PC-9 (cell line): ENCODE measurements around the gene CERKL. TPM values are rescaled to one million over a fixed set of nuclear protein-coding genes. Genes with fewer than 3 reads are reported as not detected.

Experiments used
- BruUV-seq: library from RNA; stranded (reverse); fragments of 400-500 nt; replicated peaks from 2 replicates; lab custom pipeline; 2021; lab: Mats Ljungman, UMichigan
- CTCF ChIA-PET: fragments of 300-600 bp; sonication (Branson Sonifier 250); formaldehyde crosslinking; loops from one replicate; lab custom pipeline; 2022; ENCODE audit warnings: antibody characterized with exemption; lab: Charles Lee
- POLR2A ChIA-PET: fragments of 300-600 bp; sonication (Branson Sonifier 250); formaldehyde crosslinking; loops from one replicate; lab custom pipeline; 2022; ENCODE audit warnings: antibody characterized with exemption; ENCODE audit not compliant: unreplicated experiment; lab: Charles Lee
- DNase-seq, 2 experiments: peaks; one replicate each; pipeline versions ENCODE4 v3.0.0 to v3.0.0-alpha.2; 2015 to 2022; ENCODE audit warnings: mixed read lengths in 1 of 2
- H2AFZ ChIP-seq: fragments of 200-600 bp; sonication (generic); 2 replicates; pipeline ENCODE4 v1.8.1; 2017; ENCODE audit warnings: antibody characterized with exemption
- H3F3A ChIP-seq: fragments of 200-600 bp; sonication (generic); 2 replicates; pipeline ENCODE4 v1.8.1; 2017; ENCODE audit warnings: antibody characterized with exemption, mild to moderate bottlenecking, low read depth; ENCODE audit not compliant: insufficient read depth
- H3K27ac ChIP-seq: fragments of 200-600 bp; sonication (generic); 2 replicates; pipeline ENCODE4 v1.6.1; 2016; ENCODE audit warnings: mixed run types
- H3K27me3 ChIP-seq: fragments of 200-600 bp; sonication (generic); 2 replicates; pipeline ENCODE4 v1.6.1; 2016; ENCODE audit warnings: low read depth, mixed run types; ENCODE audit not compliant: insufficient read depth
- H3K36me3 ChIP-seq: fragments of 200-600 bp; sonication (generic); 2 replicates; pipeline ENCODE4 v1.6.1; 2016; ENCODE audit warnings: low read depth, mixed run types
- H3K4me1 ChIP-seq: fragments of 200-600 bp; sonication (generic); replicated peaks from 2 replicates; pipeline ENCODE4 v1.6.1; 2016; ENCODE audit warnings: mixed run types; ENCODE audit not compliant: insufficient read depth
- H3K4me2 ChIP-seq: fragments of 200-600 bp; sonication (generic); 2 replicates; pipeline ENCODE4 v1.6.1; 2017; ENCODE audit warnings: mixed run types
- H3K4me3 ChIP-seq: fragments of 200-600 bp; sonication (generic); 2 replicates; pipeline ENCODE4 v1.6.1; 2016; ENCODE audit warnings: mixed run types
- H3K79me2 ChIP-seq: fragments of 200-600 bp; sonication (generic); 2 replicates; pipeline ENCODE4 v1.6.1; 2017; ENCODE audit warnings: low read depth, mixed run types
- H3K9me2 ChIP-seq: fragments of 200-600 bp; sonication (generic); 2 replicates; pipeline ENCODE4 v1.8.1; 2017; ENCODE audit warnings: mild to moderate bottlenecking; ENCODE audit not compliant: insufficient read depth
- H3K9me3 ChIP-seq: fragments of 200-600 bp; sonication (generic); 2 replicates; pipeline ENCODE4 v1.8.1; 2016; ENCODE audit warnings: low read depth; ENCODE audit not compliant: insufficient read depth
- H4K20me1 ChIP-seq: fragments of 200-600 bp; sonication (generic); 2 replicates; pipeline ENCODE4 v1.8.1; 2017; ENCODE audit not compliant: insufficient read depth
- EZH2 ChIP-seq: fragments of 200-600 bp; sonication (generic); IDR thresholded peaks from 2 replicates; pipeline ENCODE4 v1.8.0; 2017; ENCODE audit warnings: antibody characterized with exemption, low read depth
- intact Hi-C: fragments of 100-400 bp; cut with micrococcal nuclease; formaldehyde crosslinking; loops from one replicate; pipeline ENCODE4 v1.10.0; 2022; ENCODE audit not compliant: unreplicated experiment
- total RNA-seq: library from RNA; stranded (reverse); gene quantifications from 2 replicates; pipeline ENCODE4 v1.2.3, GENCODE V29; 2021
- TF ChIP-seq, protein P1 (sequence below): fragments of 200-600 bp; sonication (generic); conservative IDR thresholded peaks from 2 replicates; pipeline ENCODE4 v1.6.1; 2017; ENCODE audit warnings: mixed run types, antibody characterized with exemption, mild to moderate bottlenecking, moderate library complexity

CERKL gene
- total RNA-seq, 1 experiment from 2014 or later, result 1.6 TPM

GRCh38 chr2:181649436-181649979 is 7.4 kb downstream of the CERKL start:
- no peak for DNase-seq
- Histone ChIP-seq H2AFZ (no peak overlapping the region), H3K36me3 (no peaks in the 10 kb centered on the region), H3K27ac (no peak overlapping the region), H3K4me3 (no peak overlapping the region), H3F3A (no peaks in the 10 kb centered on the region), H3K79me2 (no peaks in the 10 kb centered on the region), H4K20me1 (no peaks in the 10 kb centered on the region), H3K4me2 (no peak overlapping the region), H3K9me3 (no peaks in the 10 kb centered on the region), H3K4me1 (no peaks in the 10 kb centered on the region), H3K27me3 (no peaks in the 10 kb centered on the region), H3K9me2 (no peaks in the 10 kb centered on the region)
- no peak for TF ChIP-seq EZH2
- TF ChIP-seq, protein P1, sequence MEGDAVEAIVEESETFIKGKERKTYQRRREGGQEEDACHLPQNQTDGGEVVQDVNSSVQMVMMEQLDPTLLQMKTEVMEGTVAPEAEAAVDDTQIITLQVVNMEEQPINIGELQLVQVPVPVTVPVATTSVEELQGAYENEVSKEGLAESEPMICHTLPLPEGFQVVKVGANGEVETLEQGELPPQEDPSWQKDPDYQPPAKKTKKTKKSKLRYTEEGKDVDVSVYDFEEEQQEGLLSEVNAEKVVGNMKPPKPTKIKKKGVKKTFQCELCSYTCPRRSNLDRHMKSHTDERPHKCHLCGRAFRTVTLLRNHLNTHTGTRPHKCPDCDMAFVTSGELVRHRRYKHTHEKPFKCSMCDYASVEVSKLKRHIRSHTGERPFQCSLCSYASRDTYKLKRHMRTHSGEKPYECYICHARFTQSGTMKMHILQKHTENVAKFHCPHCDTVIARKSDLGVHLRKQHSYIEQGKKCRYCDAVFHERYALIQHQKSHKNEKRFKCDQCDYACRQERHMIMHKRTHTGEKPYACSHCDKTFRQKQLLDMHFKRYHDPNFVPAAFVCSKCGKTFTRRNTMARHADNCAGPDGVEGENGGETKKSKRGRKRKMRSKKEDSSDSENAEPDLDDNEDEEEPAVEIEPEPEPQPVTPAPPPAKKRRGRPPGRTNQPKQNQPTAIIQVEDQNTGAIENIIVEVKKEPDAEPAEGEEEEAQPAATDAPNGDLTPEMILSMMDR, result no peak
- POLR2A ChIA-PET, result no interaction called here
- intact Hi-C loops, result no loop called here
- no TSS peak for BruUV-seq
- CTCF ChIA-PET, result no interaction called here

DNA sequence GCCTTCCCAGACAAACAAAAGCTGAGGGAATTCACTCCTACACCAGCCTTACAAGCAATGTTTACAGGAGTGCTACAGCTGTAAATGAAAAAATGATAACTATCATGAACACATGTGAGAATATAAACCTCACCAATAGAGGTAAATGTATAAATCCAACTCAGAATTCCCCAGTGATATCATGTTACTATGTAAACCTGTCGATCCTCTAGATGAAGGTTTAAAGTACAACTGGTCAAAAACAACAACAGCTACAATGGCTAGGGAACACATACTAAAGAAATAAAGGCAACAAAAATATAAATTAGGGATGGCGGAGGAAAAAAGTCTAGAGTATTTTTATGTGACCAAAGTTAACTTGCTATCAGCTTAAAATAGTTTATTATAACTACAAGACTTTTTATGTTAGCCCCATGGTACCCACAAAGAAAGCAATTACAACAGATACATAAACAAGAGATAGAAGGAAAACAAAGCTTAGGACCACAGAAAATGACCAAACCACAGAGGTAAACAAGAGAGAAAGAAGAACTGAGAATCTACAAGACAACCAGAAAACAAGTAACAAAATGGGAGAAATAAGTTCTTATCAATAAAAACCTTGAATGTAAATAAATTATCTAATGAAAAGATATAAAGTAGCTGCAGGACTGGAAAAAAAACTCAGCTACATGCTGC is 8.3 kb downstream of the CERKL start:
- TF ChIP-seq, protein P1, result no peak
- TF ChIP-seq EZH2, result no peak
- no TSS peak for BruUV-seq
- Histone ChIP-seq H3K4me1 (no peaks in the 10 kb centered on the region), H3K9me3 (no peaks in the 10 kb centered on the region), H3K4me3 (no peak overlapping the region), H3K4me2 (no peak overlapping the region), H3F3A (no peaks in the 10 kb centered on the region), H3K27me3 (no peaks in the 10 kb centered on the region), H4K20me1 (no peaks in the 10 kb centered on the region), H3K79me2 (no peaks in the 10 kb centered on the region), H2AFZ (0 out of 2 replicates have a peak overlapping the region, but pooled peaks have one; percentile 1), H3K27ac (no peak overlapping the region), H3K36me3 (no peaks in the 10 kb centered on the region), H3K9me2 (no peaks in the 10 kb centered on the region)
- CTCF ChIA-PET, result no interaction called here
- intact Hi-C loops, result no loop called here
- DNase-seq, result no peak
- POLR2A ChIA-PET, result no interaction called here

DNA sequence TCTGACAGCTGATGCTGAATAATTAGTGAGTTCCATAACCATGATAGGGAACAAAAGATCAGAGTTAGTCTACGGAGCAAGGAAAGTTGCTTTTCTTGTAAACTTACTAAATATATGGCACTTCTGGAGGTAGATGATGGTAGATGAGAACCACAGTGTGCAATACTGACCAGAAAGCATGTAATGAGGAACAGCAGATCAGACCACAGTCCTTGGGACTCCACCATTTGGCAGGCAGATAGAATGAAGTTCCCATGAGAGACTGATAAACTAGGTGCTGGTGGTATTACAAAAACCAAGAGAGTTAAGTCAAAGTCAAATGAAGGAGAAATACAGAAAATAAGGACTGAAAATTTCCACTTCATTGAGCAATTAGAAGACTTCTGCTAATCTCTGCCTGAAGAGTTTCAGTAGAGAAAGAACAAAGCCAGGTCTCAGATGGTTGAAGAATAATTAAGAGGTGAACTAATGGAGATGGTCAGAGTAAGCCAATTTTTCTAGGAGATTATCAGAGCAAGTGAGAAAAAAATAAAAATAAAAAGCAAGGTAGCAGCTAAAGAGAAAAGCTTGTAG is 10.4 kb downstream of the CERKL start:
- H4K20me1 ChIP-seq, result no peaks in the 10 kb centered on the region
- DNase-seq, result no peak
- ChIA-PET CTCF (no interaction called here), POLR2A (no interaction called here)
- H3K27ac ChIP-seq, result no peak overlapping the region
- H3K27me3 ChIP-seq, result no peaks in the 10 kb centered on the region
- TF ChIP-seq EZH2, result no peak
- TF ChIP-seq, protein P1, result no peak
- H3K4me3 ChIP-seq, result no peak overlapping the region
- no peaks in the 10 kb centered on the region for H3K9me3 ChIP-seq
- BruUV-seq, result no TSS peak
- no peaks in the 10 kb centered on the region for H3K4me1 ChIP-seq
- intact Hi-C loops, result no loop called here
- no peaks in the 10 kb centered on the region for H3K36me3 ChIP-seq
- H3K79me2 ChIP-seq, result no peaks in the 10 kb centered on the region
- H3F3A ChIP-seq, result no peaks in the 10 kb centered on the region
- H2AFZ ChIP-seq, result no peak overlapping the region
- H3K9me2 ChIP-seq, result no peaks in the 10 kb centered on the region; the same call in 1 of the 2 replicates
- H3K4me2 ChIP-seq, result no peak overlapping the region
